Upper lobe of left lung (tissue), 6 donors: ENCODE data around the gene HEPN1. TPM values are rescaled to one million over a fixed set of nuclear protein-coding genes. Genes with fewer than 3 reads are reported as not detected.
A peak's percentile ranks its signal among the peaks of the same experiment; 100 is the strongest.

Experiments
- ATAC-seq, 2 donors: fragments of 200-7000 bp; cut with Tn5 transposase; one replicate each; pipeline ENCODE4 v1.9.1; 2022; ENCODE audit warnings: mild to moderate bottlenecking in 2 of 2, moderate library complexity in 2 of 2; ENCODE audit not compliant: low FRiP score in 2 of 2
- DNase-seq, 2 donors: peaks; one replicate each; pipeline ENCODE4 v3.0.0-alpha.2; 2019 to 2020
- H3K27ac ChIP-seq, 4 donors: fragments of 200-600 bp; sonication (generic); one replicate each; pipeline ENCODE4 v1.5.1; 2016 to 2019
- H3K27me3 ChIP-seq, 4 donors: fragments of 200-600 bp; sonication (generic); one replicate each; pipeline ENCODE4 v1.5.1; 2017 to 2019
- H3K36me3 ChIP-seq, 4 donors: fragments of 200-600 bp; sonication (generic); one replicate each; pipeline ENCODE4 v1.5.1; 2016 to 2019
- H3K4me1 ChIP-seq, 4 donors: fragments of 200-600 bp; sonication (generic); one replicate each; pipeline ENCODE4 v1.5.1; 2018 to 2019
- H3K4me3 ChIP-seq, 4 donors: fragments of 200-600 bp; sonication (generic); one replicate each; pipeline ENCODE4 v1.5.1; 2017 to 2019; ENCODE audit warnings: mild to moderate bottlenecking in 2 of 4, moderate library complexity in 1 of 4
- H3K9me3 ChIP-seq, 4 donors: fragments of 200-600 bp; sonication (generic); one replicate each; pipeline ENCODE4 v1.5.1; 2018 to 2019
- EP300 ChIP-seq, 4 donors: sonication (generic); formaldehyde crosslinking; IDR thresholded peaks; one replicate each; pipeline ENCODE4 v1.5.1; 2017; ENCODE audit warnings: antibody characterized with exemption in 4 of 4, control low read depth in 2 of 4
- POLR2A ChIP-seq, 4 donors: fragments of 450-650 bp; IDR thresholded peaks; one replicate each; pipeline ENCODE4 v1.5.1; 2016 to 2017; ENCODE audit warnings: antibody characterized with exemption in 4 of 4, mild to moderate bottlenecking in 2 of 4
- POLR2AphosphoS5 ChIP-seq, 2 donors: sonication (generic); formaldehyde crosslinking; IDR thresholded peaks; one replicate each; pipeline ENCODE4 v1.5.1; 2017; ENCODE audit warnings: antibody characterized with exemption in 2 of 2
- WGBS, 2 donors: methylation state at CpG; one replicate each; pipeline ENCODE4 v1.1.5; 2017 to 2018; 5-methylcytosine and 5-hydroxymethylcytosine counted together
- total RNA-seq, 6 donors: library from RNA; depleted of rRNA in 4 of 6; stranded (reverse); fragments of >200 nt in 4 of 6; gene quantifications; one replicate each; pipeline versions ENCODE4 v1.1.0 to v1.2.1, GENCODE V29; 2016 to 2021
- TF ChIP-seq, protein P1 (sequence below), 6 experiments: fragments of 450-650 bp in 4 of 6; fragments of 200-600 bp in 2 of 6; sonication (generic) in 2 of 6; IDR thresholded peaks; one replicate each; pipeline ENCODE4 v1.5.1; 2016 to 2019; ENCODE audit warnings: antibody characterized with exemption in 6 of 6
- donor health status: DM: no; HTN: no; CAD: no; lungs with moderate emphysema.
- donor health status: DM: no; HTN: yes; CAD: no; lungs with severe emphysema.

HEPN1 gene
- total RNA-seq, 6 donors from 2014 or later = not detected

DNA sequence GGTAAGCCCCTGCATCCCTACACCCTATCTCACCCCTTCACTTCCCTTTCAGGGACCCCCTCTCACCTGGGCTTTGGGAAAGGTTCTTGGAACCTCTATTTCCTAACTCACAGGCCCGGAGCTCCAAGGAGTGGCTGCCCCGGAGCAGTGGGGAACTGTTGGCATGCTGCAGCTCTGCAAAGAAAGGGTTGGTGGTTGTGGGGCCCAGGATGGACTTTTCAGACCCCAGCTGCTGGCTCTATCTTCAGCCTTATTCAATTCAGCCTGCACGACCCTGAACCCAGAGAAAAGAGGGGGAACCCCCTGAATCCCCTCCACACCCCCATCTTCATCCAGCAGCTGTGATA lies 31.4 kb upstream of the HEPN1 start:
- no peaks in the 10 kb centered on the region for H3K27me3 ChIP-seq
- ATAC-seq = no peak
- peaks cover 32 to 74% (median 44%) of the 10 kb centered on the region in 4 donors for H3K4me1 ChIP-seq
- no peak for DNase-seq
- H3K4me3 ChIP-seq = no peak overlapping the region
- peak overlapping the region in 3 of 4 donors; percentile 15 to 67 (median 21) for H3K27ac ChIP-seq
- no peaks in the 10 kb centered on the region for H3K9me3 ChIP-seq
- peaks cover 0 to 39% (median 0%) of the 10 kb centered on the region in 4 donors for H3K36me3 ChIP-seq
- no peak for TF ChIP-seq EP300 (IDR thresholded peaks at IDR 0.05)
- TF ChIP-seq, protein P1, sequence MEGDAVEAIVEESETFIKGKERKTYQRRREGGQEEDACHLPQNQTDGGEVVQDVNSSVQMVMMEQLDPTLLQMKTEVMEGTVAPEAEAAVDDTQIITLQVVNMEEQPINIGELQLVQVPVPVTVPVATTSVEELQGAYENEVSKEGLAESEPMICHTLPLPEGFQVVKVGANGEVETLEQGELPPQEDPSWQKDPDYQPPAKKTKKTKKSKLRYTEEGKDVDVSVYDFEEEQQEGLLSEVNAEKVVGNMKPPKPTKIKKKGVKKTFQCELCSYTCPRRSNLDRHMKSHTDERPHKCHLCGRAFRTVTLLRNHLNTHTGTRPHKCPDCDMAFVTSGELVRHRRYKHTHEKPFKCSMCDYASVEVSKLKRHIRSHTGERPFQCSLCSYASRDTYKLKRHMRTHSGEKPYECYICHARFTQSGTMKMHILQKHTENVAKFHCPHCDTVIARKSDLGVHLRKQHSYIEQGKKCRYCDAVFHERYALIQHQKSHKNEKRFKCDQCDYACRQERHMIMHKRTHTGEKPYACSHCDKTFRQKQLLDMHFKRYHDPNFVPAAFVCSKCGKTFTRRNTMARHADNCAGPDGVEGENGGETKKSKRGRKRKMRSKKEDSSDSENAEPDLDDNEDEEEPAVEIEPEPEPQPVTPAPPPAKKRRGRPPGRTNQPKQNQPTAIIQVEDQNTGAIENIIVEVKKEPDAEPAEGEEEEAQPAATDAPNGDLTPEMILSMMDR (IDR thresholded peaks at IDR 0.05) = no peak
- no peak for TF ChIP-seq POLR2A (IDR thresholded peaks at IDR 0.05)
- TF ChIP-seq POLR2AphosphoS5 (IDR thresholded peaks at IDR 0.05) = no peak
- 83 to 85% methylated on average over 3 of the region's 3 CpGs for WGBS, 2 donors

DNA sequence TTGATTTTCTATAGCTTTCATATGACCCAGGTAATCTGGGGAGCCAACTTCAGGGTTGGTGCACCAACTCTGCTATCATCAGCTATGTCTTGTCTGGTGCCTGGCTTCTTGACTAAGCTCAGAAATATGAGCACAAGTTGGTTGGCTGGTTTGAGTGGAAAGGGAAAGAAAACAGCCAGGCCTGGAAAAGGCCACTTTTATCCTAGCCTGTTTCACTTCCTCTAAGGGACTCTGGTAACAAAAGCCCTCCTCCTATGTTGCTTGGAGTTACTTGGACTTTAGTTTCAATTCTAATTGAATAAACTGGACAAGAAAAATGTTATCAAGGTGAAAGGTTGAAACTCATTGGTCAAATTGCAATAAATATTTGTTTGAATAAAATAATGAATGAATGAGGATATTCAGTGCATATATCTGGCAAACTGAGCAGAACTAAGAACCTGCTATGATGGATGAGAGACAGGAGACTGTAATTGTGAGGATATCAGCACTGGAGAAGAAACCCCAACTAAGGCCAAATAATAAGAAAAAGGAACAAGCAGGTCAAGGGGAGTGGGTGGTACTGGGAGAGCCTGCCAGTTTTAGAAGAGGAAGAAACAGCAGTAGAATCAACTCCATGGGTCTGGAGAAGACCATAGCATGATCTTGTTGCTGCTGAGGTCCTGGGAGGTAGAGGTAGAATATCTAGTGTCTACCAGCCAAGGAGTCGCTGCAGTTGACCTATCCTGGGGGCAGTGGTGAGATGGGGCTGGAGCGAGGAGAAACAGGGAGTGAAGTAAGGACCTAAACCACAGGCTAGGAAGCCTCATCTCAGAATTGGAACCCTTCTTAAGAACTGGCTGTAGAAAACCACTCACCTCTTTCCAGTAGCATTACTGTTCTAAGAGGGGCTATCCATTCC lies 29.6 kb upstream of the HEPN1 start:
- Histone ChIP-seq H3K36me3 (peaks cover 0 to 41% (median 0%) of the 10 kb centered on the region in 4 donors), H3K27ac (peak overlapping the region in 2 of 4 donors; percentile 38 to 39), H3K27me3 (no peaks in the 10 kb centered on the region), H3K9me3 (no peaks in the 10 kb centered on the region), H3K4me3 (no peak overlapping the region), H3K4me1 (peaks cover 38 to 79% (median 43%) of the 10 kb centered on the region in 4 donors)
- 81 to 98% methylated on average over 2 of the region's 2 CpGs for WGBS, 2 donors
- ATAC-seq = no peak
- no peak for DNase-seq
- no peak for TF ChIP-seq POLR2AphosphoS5 (IDR thresholded peaks at IDR 0.05)
- TF ChIP-seq, protein P1 (IDR thresholded peaks at IDR 0.05) = no peak
- TF ChIP-seq POLR2A (IDR thresholded peaks at IDR 0.05) = no peak
- TF ChIP-seq EP300 (IDR thresholded peaks at IDR 0.05) = no peak

DNA sequence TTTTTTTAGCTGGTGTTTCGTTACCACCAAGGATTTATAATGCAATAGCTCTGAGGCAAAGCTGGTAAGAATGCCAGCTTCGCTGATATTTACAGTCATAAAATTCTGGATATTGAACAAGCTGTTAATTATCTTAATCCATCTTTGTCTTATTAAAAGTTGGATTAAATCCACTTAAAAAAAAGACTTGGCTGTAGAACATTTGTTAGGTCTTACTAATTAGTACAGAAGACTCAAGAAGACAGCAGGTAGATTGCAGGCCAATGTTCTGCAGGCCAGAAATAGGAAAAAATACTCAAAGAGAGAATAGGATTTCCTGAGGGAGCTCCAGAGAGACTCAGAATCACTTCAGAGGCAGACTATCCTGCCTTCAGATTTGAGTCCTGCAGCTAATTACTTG lies 28.9 kb upstream of the HEPN1 start:
- TF ChIP-seq EP300 (IDR thresholded peaks at IDR 0.05) (no peak), POLR2A (IDR thresholded peaks at IDR 0.05) (no peak), POLR2AphosphoS5 (IDR thresholded peaks at IDR 0.05) (no peak)
- TF ChIP-seq, protein P1 (IDR thresholded peaks at IDR 0.05) = no peak
- H3K27me3 ChIP-seq = no peaks in the 10 kb centered on the region
- peaks cover 32 to 71% (median 44%) of the 10 kb centered on the region in 4 donors for H3K4me1 ChIP-seq
- no peaks in the 10 kb centered on the region for H3K9me3 ChIP-seq
- no peak for ATAC-seq
- WGBS, 2 donors = 84 to 93% methylated on average over 2 of the region's 2 CpGs
- no peak overlapping the region for H3K4me3 ChIP-seq
- no peak for DNase-seq
- peak overlapping the region in 1 of 4 donors; percentile 39 for H3K27ac ChIP-seq
- peaks cover 0 to 48% (median 0%) of the 10 kb centered on the region in 4 donors for H3K36me3 ChIP-seq

DNA sequence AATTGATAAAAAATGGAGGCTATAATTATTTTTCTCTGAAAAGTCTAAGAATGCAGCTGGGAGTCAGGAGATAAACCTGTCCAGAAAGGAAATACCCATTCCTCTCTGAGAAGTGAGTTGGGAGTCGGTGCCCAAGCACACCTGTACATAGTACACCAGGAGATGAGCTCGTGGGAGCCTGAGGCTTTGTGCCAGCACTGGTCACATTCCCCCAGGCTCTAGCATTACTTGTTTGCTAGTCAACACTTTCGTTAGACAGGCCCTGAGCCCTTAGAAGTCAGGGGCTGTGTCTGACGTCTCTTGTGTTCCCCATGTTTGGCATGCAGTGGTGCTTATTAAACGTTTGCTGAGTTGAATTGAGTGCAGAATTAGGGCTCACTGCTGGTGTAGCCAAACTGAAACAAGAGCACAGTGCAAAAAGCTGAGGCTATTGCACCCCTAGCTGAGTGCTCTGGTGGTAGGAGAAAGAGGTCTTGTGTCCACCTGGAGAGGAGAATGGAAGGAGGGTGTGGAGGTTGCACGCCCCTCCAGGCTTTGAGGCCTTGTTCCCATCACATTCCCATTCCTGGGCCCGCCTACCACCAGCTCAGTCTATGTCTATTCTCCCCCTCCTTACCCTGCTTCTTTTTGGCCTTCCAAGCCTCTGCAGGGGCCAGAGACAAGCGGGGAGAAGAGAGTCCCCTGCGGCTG lies 28.2 kb upstream of the HEPN1 start:
- Histone ChIP-seq H3K4me1 (peaks cover 27 to 65% (median 39%) of the 10 kb centered on the region in 4 donors), H3K4me3 (no peak overlapping the region), H3K36me3 (peaks cover 0 to 55% (median 0%) of the 10 kb centered on the region in 4 donors), H3K9me3 (no peaks in the 10 kb centered on the region), H3K27ac (peak overlapping the region in 2 of 4 donors; percentile 86 to 89), H3K27me3 (no peaks in the 10 kb centered on the region)
- TF ChIP-seq, protein P1 (IDR thresholded peaks at IDR 0.05) = no peak
- TF ChIP-seq POLR2A (IDR thresholded peaks at IDR 0.05) (no peak), EP300 (IDR thresholded peaks at IDR 0.05) (no peak), POLR2AphosphoS5 (IDR thresholded peaks at IDR 0.05) (no peak)
- no peak for DNase-seq
- no peak for ATAC-seq
- 62 to 65% methylated on average over 7 to 9 of the region's 9 CpGs for WGBS, 2 donors
